HG03025 (cell line): ENCODE results near the gene CNTNAP2.
A peak's percentile ranks its signal among the peaks of the same experiment; 100 is the strongest.

Source experiments
- ATAC-seq: cut with Tn5 transposase; IDR thresholded peaks from one replicate; pipeline ENCODE4 v1.9.1; 2021; ENCODE audit warnings: mild to moderate bottlenecking, moderate library complexity; ENCODE audit not compliant: unreplicated experiment, low FRiP score

Gene CNTNAP2

DNA sequence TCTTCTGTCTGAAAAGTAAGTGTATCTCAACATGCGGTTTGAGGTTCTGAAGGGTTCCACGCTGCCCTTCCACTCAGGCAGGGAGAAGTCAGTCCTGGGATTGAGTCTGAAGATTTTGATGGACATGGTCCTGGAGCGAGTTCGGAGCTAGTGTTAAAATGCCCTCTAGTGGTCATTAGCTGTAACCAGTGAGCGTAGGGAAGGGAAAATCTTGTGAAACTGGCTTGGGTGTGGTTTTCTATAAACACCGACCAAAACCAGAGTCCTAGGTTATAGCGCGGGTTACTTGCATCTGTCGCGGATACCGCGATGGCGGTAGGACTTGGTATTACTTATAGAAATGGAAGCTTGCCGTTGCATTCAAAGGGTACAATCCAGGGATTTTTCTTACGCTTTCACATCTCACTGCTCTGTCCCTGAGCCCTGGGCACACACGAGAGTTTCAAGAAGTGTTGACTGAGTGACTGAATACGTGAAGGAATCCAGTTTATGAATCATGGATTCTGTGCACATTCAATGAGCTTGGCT, 2125.8 kb downstream of the CNTNAP2 start:
- peak; percentile 94 for ATAC-seq

DNA sequence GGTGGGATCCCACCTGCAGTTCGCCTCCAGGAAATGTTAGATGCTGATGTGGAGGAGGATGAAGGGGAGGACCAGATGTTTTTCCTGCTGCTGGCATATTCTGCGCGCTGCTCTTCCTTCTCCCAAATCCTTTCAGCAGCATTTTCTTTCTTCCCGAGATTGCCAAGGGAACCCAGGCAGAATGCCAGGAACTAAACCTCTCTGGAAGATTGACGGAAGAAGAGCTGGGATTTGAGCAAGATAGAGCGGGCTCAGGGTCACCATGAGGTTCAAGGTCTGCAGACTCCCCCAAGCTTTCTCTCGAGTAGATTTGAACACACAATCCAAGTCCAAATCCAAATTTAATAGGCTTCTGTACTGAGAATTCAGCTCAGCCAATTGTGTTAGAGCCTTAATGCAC, 2128.8 kb downstream of the CNTNAP2 start:
- ATAC-seq: no peak

DNA sequence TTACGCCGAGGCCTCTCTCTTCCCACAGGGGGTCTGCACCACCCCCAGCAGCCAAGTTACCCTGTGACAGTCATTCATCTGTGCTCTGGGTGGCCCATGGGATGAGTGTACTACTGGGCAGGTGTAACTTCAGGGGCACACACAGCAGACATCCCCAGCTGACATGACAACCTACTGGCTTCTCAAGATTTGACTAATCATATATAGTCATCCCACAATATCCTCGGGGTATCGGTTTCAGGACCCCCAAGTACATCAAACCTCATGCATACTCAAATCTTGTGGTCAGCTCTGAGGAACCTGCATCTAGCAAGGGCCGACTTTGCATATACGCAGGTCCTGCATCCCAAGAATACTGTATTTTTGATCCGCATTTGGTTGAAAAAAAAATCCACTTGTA, 2137.0 kb downstream of the CNTNAP2 start:
- ATAC-seq: peak; percentile 80

DNA sequence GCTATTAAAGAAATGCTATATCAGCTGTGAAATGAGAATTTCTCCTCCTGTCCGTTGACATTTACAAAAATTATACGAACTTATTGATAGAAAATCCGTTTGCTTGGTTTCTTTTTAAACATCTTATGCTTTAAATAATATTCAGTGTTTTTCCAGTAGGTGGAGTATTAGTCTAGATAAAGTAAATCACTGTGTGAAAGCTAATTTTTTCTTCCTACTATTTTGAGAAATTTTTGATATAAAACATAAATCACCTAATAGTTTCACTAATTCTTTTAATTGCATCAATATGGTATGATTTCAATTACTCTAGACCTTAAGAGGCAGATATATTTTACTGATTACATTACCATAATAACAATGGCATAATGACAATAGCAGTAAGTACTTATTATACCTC, 2138.7 kb downstream of the CNTNAP2 start:
- no peak for ATAC-seq

DNA sequence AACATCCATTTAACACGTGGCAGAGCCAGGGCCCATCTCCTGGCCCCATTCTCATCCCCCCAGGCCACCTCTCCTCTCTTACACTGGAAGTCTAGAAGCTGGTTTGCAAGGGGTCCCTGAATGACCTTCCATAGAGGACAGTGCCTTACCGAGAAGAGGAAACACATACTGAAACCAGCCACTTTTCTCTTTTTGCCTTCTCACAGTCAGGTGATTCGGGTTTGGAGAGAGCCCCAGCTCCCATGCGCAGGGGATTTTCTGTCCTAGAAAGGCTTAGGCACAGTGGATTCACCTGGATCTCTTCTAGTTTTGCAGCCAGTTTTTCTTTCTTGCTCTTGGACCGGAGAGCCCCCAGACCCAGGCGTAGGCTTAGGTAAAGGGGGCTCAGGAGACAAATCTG, 2139.8 kb downstream of the CNTNAP2 start:
- no peak for ATAC-seq

DNA sequence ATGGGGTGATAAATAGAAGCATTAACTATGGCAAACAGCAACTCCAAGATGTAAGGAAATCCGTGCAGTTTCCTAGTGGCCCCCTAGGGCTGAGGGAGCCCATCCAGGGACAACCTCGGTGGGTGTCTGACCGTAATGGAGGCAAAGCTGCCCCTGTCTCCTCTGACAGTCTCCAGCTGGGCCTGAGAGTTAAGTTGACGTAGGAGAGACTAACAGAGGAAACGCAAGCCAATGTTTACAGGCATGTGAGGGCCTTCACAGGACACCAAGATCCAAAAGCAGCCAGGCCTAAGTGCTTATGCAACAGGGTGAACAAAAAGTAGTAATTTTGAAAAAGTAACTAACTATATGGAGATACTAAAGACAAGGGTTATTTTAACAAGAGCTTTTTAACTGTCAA, 2144.0 kb downstream of the CNTNAP2 start:
- ATAC-seq: no peak

DNA sequence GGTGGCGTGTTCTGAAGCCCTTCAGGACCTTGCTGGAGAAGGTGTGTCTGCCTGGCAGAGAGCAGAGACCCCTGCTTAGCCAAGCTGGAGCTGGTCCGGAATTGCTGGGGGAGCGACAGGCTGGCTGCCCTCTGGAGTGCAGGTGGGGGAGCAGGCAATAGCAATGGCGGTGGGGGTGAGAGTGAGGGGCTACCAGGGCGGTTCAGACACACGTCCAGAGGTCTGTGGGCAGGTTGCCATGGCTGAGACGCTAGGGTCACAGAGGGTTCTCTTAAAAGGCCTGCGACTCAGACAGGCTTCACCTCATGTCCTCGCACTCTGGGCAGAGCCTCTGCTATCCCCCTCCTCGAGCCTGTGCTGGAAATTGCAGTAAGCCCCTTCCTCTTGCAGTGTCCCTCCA, 2144.9 kb downstream of the CNTNAP2 start:
- ATAC-seq: no peak

DNA sequence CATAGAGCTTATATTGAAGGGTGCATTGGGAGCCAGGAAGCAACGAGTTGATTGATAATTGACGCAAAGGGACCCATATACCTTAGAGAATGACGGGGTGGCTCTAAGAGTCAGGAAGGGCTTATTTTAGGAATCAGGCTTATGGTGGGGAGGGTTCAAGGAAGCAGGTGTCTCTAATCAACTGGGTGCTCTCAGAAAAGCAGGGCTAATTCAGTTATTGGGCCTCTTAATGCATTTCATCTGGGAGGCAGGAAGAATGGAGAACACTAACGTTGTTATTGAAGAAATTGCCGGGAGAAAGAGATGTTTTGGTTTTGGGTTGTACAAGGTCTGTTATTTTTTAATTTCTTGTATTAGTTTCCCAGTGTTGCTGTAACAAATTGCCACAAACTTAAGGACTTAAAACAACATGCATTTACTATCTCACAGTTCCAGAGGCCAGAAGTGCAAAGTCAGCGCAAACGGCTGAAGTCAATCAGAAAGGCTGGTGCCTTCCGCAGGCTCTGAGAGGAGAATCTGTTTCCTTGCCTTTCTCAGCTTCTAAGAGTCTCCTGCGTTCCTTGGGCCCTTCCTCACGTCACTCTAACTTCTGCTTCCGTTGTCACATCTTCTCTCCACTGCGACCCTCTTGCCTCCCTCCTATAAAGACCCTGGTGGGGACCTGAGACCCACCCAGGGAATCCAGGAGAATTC, 2145.5 kb downstream of the CNTNAP2 start:
- ATAC-seq: no peak

DNA sequence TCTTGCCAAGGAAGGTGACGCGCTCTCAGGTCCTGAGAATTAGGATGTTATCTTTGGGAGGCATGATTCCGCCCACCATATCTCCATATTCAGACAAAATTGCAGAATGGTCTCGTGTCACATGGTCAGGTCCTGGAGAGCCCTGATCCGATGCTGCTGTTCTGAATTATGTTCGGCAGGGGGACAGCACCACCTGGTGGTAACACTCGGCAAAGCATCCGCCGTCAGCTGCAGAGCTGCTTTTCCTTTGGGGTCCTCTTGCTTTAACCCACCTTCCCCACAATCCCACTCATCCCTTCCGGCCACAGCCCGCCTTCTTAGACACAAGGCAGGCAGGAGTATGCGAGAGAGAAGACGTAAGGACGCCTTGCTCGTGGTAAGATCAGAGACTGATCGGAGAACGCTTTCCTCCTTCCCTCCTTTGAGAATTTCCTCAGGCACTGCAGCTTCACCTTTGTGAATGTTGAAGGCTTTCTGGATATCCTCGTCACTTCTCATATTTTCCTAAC, 2146.2 kb downstream of the CNTNAP2 start:
- peak; percentile 84 for ATAC-seq

DNA sequence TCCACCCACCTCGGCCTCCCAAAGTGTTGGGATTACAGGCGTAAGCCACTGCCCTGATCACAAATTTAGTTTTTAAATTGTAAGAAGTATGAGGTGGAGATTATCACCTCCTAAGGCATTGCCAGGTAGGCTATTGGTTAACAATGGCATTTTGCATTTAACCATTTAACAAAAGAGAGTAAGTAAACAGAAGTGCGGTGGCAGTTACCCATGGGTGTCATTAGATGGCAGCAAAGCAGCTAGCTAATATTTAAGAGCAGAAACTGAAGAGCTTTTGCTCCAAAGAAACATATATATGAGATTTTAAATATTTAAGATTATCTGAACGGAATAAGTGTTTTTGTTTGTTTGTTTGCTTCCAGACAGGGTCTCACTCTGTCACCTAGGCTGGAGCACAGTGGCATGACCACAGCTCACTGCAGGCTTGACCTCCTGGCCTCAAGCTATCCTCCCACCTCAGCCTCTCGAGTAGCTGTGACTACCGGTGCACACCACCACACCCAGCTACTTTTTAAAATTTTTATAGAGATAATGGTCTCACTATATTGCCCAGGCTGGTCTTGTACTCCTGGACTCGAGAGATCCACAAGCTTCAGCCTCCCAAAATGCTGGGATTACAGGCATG, 2148.4 kb downstream of the CNTNAP2 start:
- no peak for ATAC-seq

DNA sequence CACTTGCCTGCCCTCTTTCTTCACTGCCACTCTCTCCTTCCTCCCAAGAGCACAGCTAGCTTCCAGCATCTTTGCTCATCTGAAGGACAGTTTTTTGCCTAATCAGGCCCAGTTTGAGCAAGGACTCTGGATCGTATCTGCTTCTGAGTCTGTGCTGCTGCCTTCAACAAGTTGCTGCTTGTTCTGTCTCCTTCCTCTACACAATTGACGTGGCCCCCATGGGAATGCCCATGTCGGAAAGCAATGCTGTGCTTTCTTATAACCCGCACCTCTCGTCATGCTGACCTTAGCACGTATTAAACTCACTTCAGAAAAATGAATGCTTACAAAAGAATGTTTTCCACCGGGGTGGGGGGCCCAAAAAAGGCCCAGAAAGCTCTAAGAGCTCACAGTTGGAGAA, 2149.3 kb downstream of the CNTNAP2 start:
- ATAC-seq: no peak

DNA sequence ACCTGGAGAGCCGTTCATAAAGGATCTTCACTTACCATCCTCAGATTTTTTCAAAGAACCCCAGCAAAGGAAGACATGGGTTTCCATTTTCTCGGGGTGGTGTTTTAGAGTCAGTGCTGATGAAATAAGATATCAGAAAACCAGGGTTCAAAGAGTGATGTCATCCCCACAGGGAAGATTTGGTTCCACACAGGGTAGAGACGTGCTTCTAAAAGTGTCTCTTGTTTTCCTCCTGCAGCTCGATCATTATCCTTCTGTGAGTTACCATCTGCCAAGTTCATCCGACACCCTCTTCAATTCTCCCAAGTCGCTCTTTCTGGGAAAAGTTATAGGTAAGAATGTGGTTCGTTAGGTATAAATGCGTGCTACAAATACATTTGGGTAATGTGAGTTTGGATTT, 2150.2 kb downstream of the CNTNAP2 start:
- no peak for ATAC-seq

DNA sequence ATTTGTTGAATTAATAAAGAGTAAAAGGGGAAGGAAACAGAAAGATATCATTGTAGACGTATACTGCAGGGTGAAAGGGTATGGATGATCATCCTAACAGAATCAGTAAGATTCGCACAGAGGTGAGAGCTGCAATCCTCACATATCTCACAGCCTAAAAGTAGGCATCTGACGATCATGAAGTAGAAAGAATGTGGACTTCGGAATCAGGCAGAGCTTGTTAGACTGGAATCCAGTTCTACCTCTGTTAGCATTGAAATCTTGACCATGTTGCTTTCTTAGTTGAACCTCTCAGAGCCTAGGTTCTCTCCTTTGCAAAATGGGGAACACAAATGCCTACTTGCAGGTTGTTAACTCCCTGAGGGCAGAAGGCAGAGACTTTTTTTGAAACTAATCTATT, 2154.0 kb downstream of the CNTNAP2 start:
- ATAC-seq: no peak

DNA sequence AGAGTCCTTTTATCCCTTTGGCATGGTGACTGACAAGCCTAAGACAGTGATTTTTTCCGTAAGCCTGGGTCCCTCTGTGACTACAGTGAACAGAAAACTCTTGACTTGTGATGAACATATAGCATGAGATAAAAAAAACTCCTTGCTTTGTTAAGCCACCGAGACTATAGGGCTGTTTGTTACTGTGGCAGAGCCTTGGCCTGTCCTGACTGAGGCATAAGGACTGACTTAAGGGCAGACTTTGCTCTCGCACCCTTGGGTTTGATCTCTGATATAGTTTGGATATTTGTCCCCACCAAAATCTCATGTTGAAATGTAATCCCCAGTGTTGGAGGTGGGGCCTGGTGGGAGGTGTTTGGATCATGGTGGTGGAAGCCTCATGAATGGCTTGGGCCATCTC, 2157.5 kb downstream of the CNTNAP2 start:
- no peak for ATAC-seq

DNA sequence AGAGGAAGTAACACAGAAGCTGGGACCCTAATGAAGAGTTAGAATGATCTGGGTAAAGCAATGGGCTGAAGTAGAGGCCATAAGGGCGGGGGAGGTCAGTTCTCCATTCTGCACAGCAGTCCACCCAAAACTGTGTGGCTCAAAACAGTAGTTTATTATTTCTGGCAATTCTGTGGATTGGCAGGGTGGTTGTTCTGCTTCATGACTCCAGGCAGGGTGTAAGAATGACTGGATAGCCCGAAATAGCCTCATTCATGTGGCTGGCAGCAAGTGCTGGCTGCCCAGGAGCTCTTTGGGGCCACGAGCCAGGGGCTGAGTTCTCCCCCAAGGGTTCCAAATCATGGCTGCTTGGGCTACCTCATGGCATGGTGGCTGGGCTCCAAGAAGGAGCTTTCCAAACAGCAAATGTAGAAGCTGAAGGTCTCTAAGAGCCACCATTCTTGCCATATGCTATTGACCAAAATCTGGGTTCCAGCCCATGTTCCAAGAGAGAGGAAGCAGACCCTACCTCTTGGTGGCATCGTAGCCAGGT, 2158.8 kb downstream of the CNTNAP2 start:
- ATAC-seq: no peak

DNA sequence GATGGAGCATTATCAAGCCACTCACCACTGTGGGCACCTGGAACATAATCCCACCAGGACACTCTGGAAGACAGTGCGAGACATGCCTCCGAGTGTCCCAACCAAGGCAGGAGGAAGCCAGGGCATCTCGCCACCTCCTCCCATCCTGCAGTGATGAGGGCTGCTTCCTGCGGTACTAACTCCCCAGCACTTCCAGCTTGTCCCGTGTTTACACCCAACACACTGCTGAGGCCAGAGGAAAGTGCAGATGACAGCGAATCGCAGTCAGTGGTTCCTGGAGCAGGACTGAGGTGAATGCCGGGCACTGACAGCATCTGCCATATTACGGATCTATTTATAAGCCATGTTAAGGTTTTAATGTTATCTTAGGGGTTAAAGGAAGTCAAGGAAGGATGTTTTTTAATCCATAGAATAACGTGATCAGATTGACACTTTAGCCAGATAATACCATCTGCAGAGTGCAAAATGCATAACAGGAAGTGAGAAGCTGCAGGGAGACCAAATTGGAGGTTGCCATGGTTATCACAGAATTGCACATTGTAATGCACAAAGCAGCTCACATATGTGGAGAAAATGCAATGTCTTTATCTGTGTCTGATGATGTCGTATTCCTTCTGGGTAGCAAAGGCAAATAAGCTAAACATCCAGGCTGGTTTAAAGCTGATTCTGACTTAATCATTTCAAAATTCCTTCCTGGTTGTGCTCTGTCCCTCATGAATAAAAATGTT, 2159.9 kb downstream of the CNTNAP2 start:
- ATAC-seq: no peak

DNA sequence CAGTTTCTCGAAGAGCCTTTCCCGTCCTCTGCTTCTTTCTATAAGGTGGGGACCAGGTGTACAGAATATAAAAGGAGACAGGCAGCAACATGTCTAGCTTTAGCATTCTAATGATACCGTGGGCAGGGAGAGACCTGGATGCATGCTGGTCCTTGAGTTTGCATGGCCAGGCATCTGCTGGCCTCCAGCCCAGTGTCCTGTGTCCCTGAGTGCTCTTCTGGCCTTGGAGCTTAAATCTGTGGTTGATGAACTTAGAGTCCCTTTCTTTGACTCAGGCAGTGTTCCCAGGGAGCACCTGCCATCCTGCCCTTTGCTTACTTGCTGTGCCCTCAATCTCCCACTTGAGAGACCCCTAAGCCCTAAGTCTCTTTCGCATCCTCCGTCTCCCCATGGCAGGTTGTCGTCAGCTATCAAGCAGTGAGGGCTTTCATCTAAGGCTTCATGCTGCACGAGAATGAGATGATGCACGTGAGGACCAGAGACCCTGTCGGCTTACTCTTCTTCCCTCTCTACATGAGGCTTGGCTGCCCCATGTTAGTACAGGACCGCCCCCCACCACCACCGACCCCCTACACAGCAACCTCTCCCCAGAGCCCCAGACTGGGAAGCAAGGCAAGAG, 2160.6 kb downstream of the CNTNAP2 start:
- no peak for ATAC-seq

DNA sequence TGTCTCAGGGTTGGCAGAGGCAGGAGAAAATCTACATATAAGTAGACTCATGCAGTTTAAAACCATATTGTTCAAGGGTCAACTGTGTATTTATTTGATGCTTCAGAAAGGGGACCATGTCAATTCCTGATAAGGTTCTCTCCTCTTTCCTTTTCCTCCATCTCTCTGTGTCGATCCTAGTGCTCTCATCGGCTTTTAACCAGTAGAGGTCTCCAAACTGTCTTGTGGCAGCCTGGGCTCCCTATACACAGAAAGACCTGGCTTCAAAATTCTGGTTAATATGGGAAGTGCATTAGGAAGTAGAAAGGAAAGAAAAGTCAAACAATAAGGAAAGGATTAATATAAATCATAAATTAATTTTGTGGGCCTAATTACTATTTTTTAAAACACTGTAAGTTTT, 2169.5 kb downstream of the CNTNAP2 start:
- ATAC-seq: no peak

DNA sequence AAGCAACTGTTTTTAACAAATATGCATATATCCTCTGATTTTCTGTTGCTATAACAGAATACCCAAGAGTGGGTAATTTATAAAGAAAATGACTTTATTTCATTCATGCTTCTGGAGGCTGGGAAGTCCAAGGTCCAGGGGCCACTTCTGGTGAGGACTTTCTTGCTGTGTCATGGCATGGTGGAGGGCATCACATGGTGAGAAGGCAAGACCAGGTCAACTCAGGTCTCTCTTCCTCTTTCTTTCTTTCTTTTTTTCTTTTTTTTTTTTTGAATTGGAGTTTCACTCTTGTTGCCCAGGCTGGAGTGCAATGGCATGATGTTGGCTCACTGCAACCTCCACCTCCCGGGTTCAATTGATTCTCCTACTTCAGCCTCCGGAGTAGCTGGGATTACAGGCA, 2170.9 kb downstream of the CNTNAP2 start:
- ATAC-seq: no peak

DNA sequence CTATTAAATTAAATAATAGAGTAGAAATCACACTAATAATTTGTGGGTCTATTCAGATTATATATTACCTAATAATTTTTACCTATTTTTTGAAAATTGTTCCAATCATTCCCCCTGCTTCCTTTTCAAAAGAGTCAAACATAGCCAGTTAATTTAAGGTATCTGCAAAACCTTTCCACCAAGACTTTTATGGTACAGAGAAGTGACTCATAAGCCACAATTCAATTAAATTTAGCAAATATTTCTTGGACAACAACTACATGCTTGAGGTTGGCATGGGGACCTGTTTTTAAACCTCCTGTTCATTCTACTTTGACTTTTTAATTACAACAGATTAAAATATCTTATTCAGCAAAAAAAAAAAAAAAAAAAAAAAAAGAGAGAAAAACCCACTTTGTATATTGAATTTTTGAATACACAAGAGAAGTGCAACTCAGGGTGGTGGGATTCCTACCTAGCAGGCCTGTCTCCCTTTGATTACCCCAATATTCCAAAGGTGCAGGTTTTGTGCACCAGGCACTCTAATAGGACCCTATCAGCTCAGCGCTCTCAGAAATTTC, 2172.1 kb downstream of the CNTNAP2 start:
- ATAC-seq: no peak
